Trophoblast cell (in vitro differentiated cells and primary cell): ENCODE results near the gene OSCP1.

Experiments
- DNase-seq, 2 donors: peaks; one replicate each; pipeline ENCODE4 v3.0.0-alpha.2; 2016
- H2AFZ ChIP-seq: 2 replicates; pipeline ENCODE4 v1.6.1; 2013; ENCODE audit warnings: low read length, moderate library complexity, mild to moderate bottlenecking; ENCODE audit not compliant: insufficient read depth, poor library complexity
- H2AK5ac ChIP-seq: 2 replicates; pipeline ENCODE4 v1.6.1; 2013; ENCODE audit warnings: mild to moderate bottlenecking, low read length
- H2BK120ac ChIP-seq: 2 replicates; pipeline ENCODE4 v1.6.1; 2013; ENCODE audit warnings: low read length, mild to moderate bottlenecking, moderate library complexity; ENCODE audit not compliant: insufficient read depth, poor library complexity
- H2BK12ac ChIP-seq: 2 replicates; pipeline ENCODE4 v1.6.1; 2013; ENCODE audit warnings: mild to moderate bottlenecking, low read length, moderate library complexity
- H2BK5ac ChIP-seq: 2 replicates; pipeline ENCODE4 v1.6.1; 2013; ENCODE audit warnings: low read length, low read depth, moderate library complexity, mild to moderate bottlenecking; ENCODE audit not compliant: poor library complexity
- H3K14ac ChIP-seq: 2 replicates; pipeline ENCODE4 v1.6.1; 2013; ENCODE audit warnings: mild to moderate bottlenecking, low read length
- H3K18ac ChIP-seq: 2 replicates; pipeline ENCODE4 v1.6.1; 2013; ENCODE audit warnings: mild to moderate bottlenecking, low read length
- H3K23ac ChIP-seq: 2 replicates; pipeline ENCODE4 v1.6.1; 2013; ENCODE audit warnings: low read length
- H3K27ac ChIP-seq: 2 replicates; pipeline ENCODE4 v1.5.1; 2013; ENCODE audit warnings: low read depth, mild to moderate bottlenecking, inconsistent platforms, low read length, moderate library complexity
- H3K27me3 ChIP-seq: 2 replicates; pipeline ENCODE4 v1.6.1; 2013; ENCODE audit warnings: inconsistent platforms, mild to moderate bottlenecking, low read length, moderate library complexity; ENCODE audit not compliant: insufficient read depth
- H3K36me3 ChIP-seq, 2 experiments: 1 replicate in 1 of 2; 2 replicates in 1 of 2; pipeline ENCODE4 v1.6.1; 2013; ENCODE audit warnings: low read length in 2 of 2, mild to moderate bottlenecking in 2 of 2, moderate library complexity in 1 of 2; ENCODE audit not compliant: insufficient read depth in 2 of 2, control insufficient read depth in 1 of 2
- H3K4ac ChIP-seq: 2 replicates; pipeline ENCODE4 v1.6.1; 2013; ENCODE audit warnings: low read depth, mild to moderate bottlenecking, low read length, moderate library complexity
- H3K4me1 ChIP-seq, 2 experiments: 1 replicate in 1 of 2; 2 replicates in 1 of 2; pipeline ENCODE4 v1.6.1; 2013; ENCODE audit warnings: low read length in 2 of 2, mild to moderate bottlenecking in 2 of 2, moderate library complexity in 1 of 2; ENCODE audit not compliant: insufficient read depth in 2 of 2, control insufficient read depth in 1 of 2
- H3K4me2 ChIP-seq: 2 replicates; pipeline ENCODE4 v1.6.1; 2013; ENCODE audit warnings: inconsistent platforms, mild to moderate bottlenecking, low read length, moderate library complexity
- H3K4me3 ChIP-seq: 2 replicates; pipeline ENCODE4 v1.5.1; 2013; ENCODE audit warnings: mild to moderate bottlenecking, low read depth, low read length, inconsistent platforms
- H3K79me1 ChIP-seq: one replicate; pipeline ENCODE4 v1.6.1; 2013; ENCODE audit warnings: low read length
- H3K79me2 ChIP-seq: 2 replicates; pipeline ENCODE4 v1.6.1; 2013; ENCODE audit warnings: low read length, mild to moderate bottlenecking; ENCODE audit not compliant: control insufficient read depth, insufficient read depth, poor library complexity
- H3K9ac ChIP-seq: 2 replicates; pipeline ENCODE4 v1.6.1; 2013; ENCODE audit warnings: mild to moderate bottlenecking, low read length
- H3K9me3 ChIP-seq: 2 replicates; pipeline ENCODE4 v1.6.1; 2013; ENCODE audit warnings: low read depth, mild to moderate bottlenecking, control low read depth, inconsistent platforms, low read length; ENCODE audit not compliant: insufficient read depth
- H4K12ac ChIP-seq: 2 replicates; pipeline ENCODE4 v1.6.1; 2013; ENCODE audit warnings: low read depth, mild to moderate bottlenecking, low read length, moderate library complexity
- H4K8ac ChIP-seq: 2 replicates; pipeline ENCODE4 v1.6.1; 2013; ENCODE audit warnings: low read depth, mild to moderate bottlenecking, low read length, moderate library complexity
- H4K91ac ChIP-seq: one replicate; pipeline ENCODE4 v1.6.1; 2013; ENCODE audit warnings: low read depth, mild to moderate bottlenecking, low read length, moderate library complexity
- WGBS: extraction: QIAGEN DNeasy Blood & Tissue Kit; methylation state at CpG from one replicate; pipeline ENCODE4 v1.1.7; 2013; ENCODE audit warnings: missing lambda C conversion rate; ENCODE audit not compliant: insufficient read length, insufficient coverage; ENCODE audit errors: extremely low coverage; 5-methylcytosine and 5-hydroxymethylcytosine counted together

The OSCP1 gene

DNA sequence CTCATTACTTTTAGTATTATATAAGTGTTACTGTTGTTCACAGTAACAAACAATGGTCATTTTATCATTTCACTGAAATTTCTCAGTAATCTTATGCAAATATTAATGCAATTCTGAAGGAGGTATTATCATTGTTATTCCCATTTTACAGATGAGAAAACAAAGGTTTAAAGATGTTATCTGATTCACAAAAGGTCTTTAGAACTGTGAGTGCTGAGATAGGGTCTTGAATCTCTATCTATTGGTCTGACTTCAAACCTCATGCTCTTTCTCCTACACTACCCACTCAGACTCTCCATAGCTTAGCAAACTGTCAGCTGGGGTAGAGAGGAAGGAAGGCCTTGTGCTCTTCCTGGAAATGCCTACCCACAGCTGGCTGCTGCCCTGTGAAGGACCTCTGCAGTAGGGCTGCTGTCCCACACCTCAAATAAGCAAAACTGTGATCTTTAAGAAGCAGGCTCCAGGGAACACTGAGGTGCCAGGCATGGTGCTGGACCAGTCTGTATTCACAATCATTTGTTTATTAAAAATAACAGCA, 6.2 kb upstream of the OSCP1 start:
- Histone ChIP-seq H3K79me2 (no peaks in the 10 kb centered on the region), H2BK120ac (no peak overlapping the region), H3K9me3 (no peaks in the 10 kb centered on the region), H3K23ac (no peak overlapping the region), H3K4ac (no peak overlapping the region), H3K18ac (no peak overlapping the region), H3K4me1 (no peaks in the 10 kb centered on the region), H2AFZ (no peak overlapping the region), H3K79me1 (no peaks in the 10 kb centered on the region), H4K12ac (no peak overlapping the region), H3K4me3 (no peak overlapping the region), H4K91ac (no peak overlapping the region), H3K27ac (no peak overlapping the region), H3K4me2 (no peak overlapping the region), H3K27me3 (no peaks in the 10 kb centered on the region), H3K9ac (no peak overlapping the region), H4K8ac (no peak overlapping the region), H2BK5ac (no peak overlapping the region), H2AK5ac (no peak overlapping the region), H3K36me3 (peaks cover 30 to 54% of the 10 kb centered on the region in 2 experiments), H2BK12ac (no peak overlapping the region), H3K14ac (no peak overlapping the region)
- no peak for DNase-seq

DNA sequence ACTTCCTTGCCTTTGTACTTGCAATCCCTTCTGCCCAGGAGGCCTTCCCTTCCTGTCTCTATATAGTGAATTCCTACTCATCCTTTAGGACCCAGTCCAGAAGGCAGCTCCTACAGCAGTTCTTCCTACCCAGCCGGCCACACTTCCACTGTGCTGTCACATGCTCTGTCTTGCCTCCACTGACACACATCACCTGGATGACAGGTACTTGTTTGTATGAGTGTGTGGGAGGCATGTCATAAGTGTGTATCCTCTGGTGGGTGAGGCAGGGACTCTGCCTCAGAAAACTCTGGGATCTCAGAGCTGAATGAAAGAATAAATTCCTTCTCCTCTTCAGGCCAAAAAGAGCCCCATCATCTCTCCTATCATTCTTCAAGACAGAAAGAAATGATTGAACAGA, 5.1 kb upstream of the OSCP1 start:
- WGBS, result no CpG with 5 or more reads among the region's 1 CpG
- Histone ChIP-seq H2AK5ac (no peak overlapping the region), H4K12ac (no peak overlapping the region), H3K79me2 (no peaks in the 10 kb centered on the region), H3K18ac (no peak overlapping the region), H4K8ac (no peak overlapping the region), H2AFZ (no peak overlapping the region), H4K91ac (no peak overlapping the region), H3K36me3 (peaks cover 21 to 43% of the 10 kb centered on the region in 2 experiments), H3K9ac (no peak overlapping the region), H3K27me3 (no peaks in the 10 kb centered on the region), H3K4me3 (no peak overlapping the region), H3K4me1 (peaks cover 4 to 5% of the 10 kb centered on the region in 2 experiments), H3K9me3 (no peaks in the 10 kb centered on the region), H3K27ac (no peak overlapping the region), H3K4ac (no peak overlapping the region), H3K79me1 (peaks cover 4% of the 10 kb centered on the region), H3K4me2 (no peak overlapping the region), H2BK120ac (no peak overlapping the region), H2BK12ac (no peak overlapping the region), H2BK5ac (no peak overlapping the region), H3K14ac (no peak overlapping the region), H3K23ac (no peak overlapping the region)
- no peak for DNase-seq

DNA sequence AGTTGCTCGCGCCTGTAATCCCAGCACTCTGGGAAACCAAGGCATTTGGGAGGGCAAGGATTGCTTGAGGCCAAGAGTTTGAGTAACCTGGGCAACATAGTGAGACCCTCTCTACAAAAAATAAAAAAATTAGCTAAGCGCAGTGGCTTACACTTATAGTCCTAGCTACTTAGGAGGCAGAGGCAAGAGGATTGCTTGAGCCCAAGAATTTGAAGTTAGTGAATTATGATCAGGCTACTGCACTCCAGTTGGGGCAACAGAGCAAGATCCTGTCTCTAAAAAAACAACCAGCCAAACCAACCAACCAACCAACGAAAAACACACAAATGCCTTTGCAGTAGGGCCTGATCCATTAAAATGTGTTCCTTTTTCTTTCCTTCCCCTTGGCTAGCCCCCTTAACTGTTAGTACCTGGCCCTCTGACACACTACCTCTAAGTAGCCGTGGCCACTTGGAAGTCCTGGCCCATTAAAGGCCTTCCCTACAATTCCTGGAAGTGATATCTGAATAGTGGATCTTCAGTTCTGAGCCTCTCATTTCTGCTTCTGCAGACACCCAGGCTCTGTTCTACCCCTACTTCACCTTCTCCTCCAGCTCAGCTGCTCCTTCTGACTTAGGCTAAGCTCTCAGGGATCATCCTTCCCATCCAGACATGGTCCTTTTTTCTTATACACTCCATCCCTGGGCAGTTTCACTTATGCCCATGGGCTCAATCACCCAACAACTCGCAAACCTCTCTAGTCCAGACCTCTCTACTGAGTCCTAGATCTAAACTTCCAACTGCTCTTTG, 3.5 kb upstream of the OSCP1 start:
- no peak for DNase-seq
- H3K4me1 ChIP-seq, result peaks cover 4 to 8% of the 10 kb centered on the region in 2 experiments
- H2BK12ac ChIP-seq, result no peak overlapping the region
- H3K18ac ChIP-seq, result no peak overlapping the region
- no peaks in the 10 kb centered on the region for H3K9me3 ChIP-seq
- no CpG with 5 or more reads among the region's 6 CpGs for WGBS
- no peak overlapping the region for H3K4me3 ChIP-seq
- no peak overlapping the region for H3K4ac ChIP-seq
- no peak overlapping the region for H2AFZ ChIP-seq
- H3K23ac ChIP-seq, result no peak overlapping the region
- H2AK5ac ChIP-seq, result no peak overlapping the region
- no peak overlapping the region for H2BK5ac ChIP-seq
- H3K27me3 ChIP-seq, result no peaks in the 10 kb centered on the region
- H3K14ac ChIP-seq, result no peak overlapping the region
- no peaks in the 10 kb centered on the region for H3K79me2 ChIP-seq
- peaks cover 6% of the 10 kb centered on the region for H3K79me1 ChIP-seq
- H3K9ac ChIP-seq, result no peak overlapping the region
- no peak overlapping the region for H4K91ac ChIP-seq
- no peak overlapping the region for H4K8ac ChIP-seq
- H3K27ac ChIP-seq, result no peak overlapping the region
- H3K4me2 ChIP-seq, result no peak overlapping the region
- no peak overlapping the region for H4K12ac ChIP-seq
- H2BK120ac ChIP-seq, result no peak overlapping the region
- H3K36me3 ChIP-seq, result peaks cover 16 to 31% of the 10 kb centered on the region in 2 experiments

DNA sequence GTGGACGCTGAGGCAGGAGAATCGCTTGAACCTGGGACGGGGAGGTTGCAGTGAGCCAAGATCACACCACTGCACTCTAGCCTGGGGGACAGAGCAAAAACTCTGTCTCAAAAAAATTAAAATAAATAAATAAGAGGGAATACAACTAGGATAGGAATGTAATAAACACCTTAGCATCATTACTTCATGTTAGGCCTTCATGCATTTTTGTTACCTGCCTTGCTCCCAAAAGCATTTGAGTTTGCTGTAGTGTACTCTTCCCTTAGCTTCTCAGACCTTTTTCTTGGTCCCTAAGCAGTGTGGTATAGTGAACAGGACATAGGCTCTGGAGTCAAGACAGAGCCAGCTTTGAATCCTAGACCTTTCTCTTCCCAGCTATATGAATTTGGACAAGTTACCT, 2.8 kb upstream of the OSCP1 start:
- Histone ChIP-seq H2BK5ac (no peak overlapping the region), H3K4ac (no peak overlapping the region), H2AK5ac (no peak overlapping the region), H4K91ac (no peak overlapping the region), H3K4me1 (peaks cover 4 to 10% of the 10 kb centered on the region in 2 experiments), H3K4me3 (no peak overlapping the region), H3K27me3 (no peaks in the 10 kb centered on the region), H2BK12ac (no peak overlapping the region), H3K36me3 (peaks cover 14 to 29% of the 10 kb centered on the region in 2 experiments), H3K4me2 (no peak overlapping the region), H3K79me2 (no peaks in the 10 kb centered on the region), H3K27ac (no peak overlapping the region), H3K9me3 (no peaks in the 10 kb centered on the region), H3K9ac (no peak overlapping the region), H3K23ac (no peak overlapping the region), H4K12ac (no peak overlapping the region), H3K79me1 (peaks cover 6% of the 10 kb centered on the region), H2BK120ac (no peak overlapping the region), H2AFZ (no peak overlapping the region), H3K14ac (no peak overlapping the region), H4K8ac (no peak overlapping the region), H3K18ac (no peak overlapping the region)
- WGBS, result no CpG with 5 or more reads among the region's 3 CpGs
- no peak for DNase-seq
